ENCODE data around the gene PCSK7. TPM values are rescaled to one million over a fixed set of nuclear protein-coding genes. Genes with fewer than 3 reads are reported as not detected.

Gene PCSK7
- total RNA-seq, 1 experiment from 2014 or later, result 43.6 TPM

GRCh38 chr11:117157507-117157906 lies 74.4 kb downstream of the PCSK7 start:
- no TSS peak for BruUV-seq (replicated peaks)
- intact Hi-C loops (cut with micrococcal nuclease), result no loop called here
- Histone ChIP-seq H3K79me2 (ENCODE audit: low read length) (peaks cover 76% of the 10 kb centered on the region), H4K20me1 (ENCODE audit: low read length) (peaks cover 43% of the 10 kb centered on the region), H3K9ac (ENCODE audit: low read length) (no peak overlapping the region), H3K4me2 (ENCODE audit: low read length) (no peak overlapping the region), H3K36me3 (ENCODE audit: low read depth, low read length) (peaks cover 60% of the 10 kb centered on the region), H2AFZ (ENCODE audit: low read length) (no peak overlapping the region), H3K9me2 (replicated peaks; ENCODE audit: low read length) (no peaks in the 10 kb centered on the region), H3K9me3 (ENCODE audit: low read length) (no peaks in the 10 kb centered on the region), H3K4me1 (ENCODE audit: insufficient read depth, low read length) (no peaks in the 10 kb centered on the region), H3F3A (ENCODE audit: low read length, unreplicated experiment) (no peaks in the 10 kb centered on the region), H3K27ac (ENCODE audit: low read length) (no peak overlapping the region), H3K4me3 (ENCODE audit: low read length) (no peak overlapping the region), H3K27me3 (ENCODE audit: low read length) (no peaks in the 10 kb centered on the region)
- ATAC-seq (no peak), DNase-seq (no peak)
- ChIA-PET POLR2A (ENCODE audit: unreplicated experiment) (no interaction called here), CTCF (no interaction called here)
- TF ChIP-seq CTCF (conservative IDR thresholded peaks at IDR 0.05; ENCODE audit: low read depth, low read length) (no peak), EZH2phosphoT487 (IDR thresholded peaks at IDR 0.05; ENCODE audit: borderline replicate concordance, low read length) (no peak), EZH2 (IDR thresholded peaks at IDR 0.05; ENCODE audit: low read length, unreplicated experiment) (no peak)

DNA sequence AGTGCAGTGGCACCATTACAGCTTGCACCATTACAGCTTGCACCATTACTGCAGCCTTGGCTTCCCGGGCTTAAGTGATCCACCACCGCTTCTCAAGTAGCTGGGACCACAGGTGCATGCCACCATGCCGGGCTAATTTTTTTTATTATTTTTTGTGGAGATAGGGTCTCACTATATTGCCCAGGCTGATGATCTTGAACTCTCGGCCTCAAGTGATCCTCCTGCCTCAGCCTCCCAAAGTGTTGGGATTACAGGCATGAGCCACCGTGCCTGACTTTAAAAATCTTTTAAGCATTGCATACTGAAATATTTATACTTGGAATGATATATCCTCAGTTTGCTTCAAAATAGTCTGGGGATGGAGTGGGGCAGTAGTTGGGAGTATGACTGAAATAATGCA lies 77.4 kb downstream of the PCSK7 start:
- ATAC-seq (no peak), DNase-seq (no peak)
- H2AFZ ChIP-seq (ENCODE audit: low read length), result no peak overlapping the region
- H3K36me3 ChIP-seq (ENCODE audit: low read depth, low read length), result peaks cover 39% of the 10 kb centered on the region; the same call in 1 of the 2 replicates
- H3K4me1 ChIP-seq (ENCODE audit: insufficient read depth, low read length), result no peaks in the 10 kb centered on the region
- no peaks in the 10 kb centered on the region for H3K27me3 ChIP-seq (ENCODE audit: low read length)
- H3K9ac ChIP-seq (ENCODE audit: low read length), result no peak overlapping the region
- peaks cover 97% of the 10 kb centered on the region for H3K79me2 ChIP-seq (ENCODE audit: low read length)
- no peak overlapping the region for H3K4me2 ChIP-seq (ENCODE audit: low read length)
- no peak overlapping the region for H3K4me3 ChIP-seq (ENCODE audit: low read length)
- BruUV-seq (replicated peaks), result no TSS peak
- no peaks in the 10 kb centered on the region for H3K9me2 ChIP-seq (replicated peaks; ENCODE audit: low read length)
- no peaks in the 10 kb centered on the region for H3F3A ChIP-seq (ENCODE audit: low read length, unreplicated experiment)
- no peak overlapping the region for H3K27ac ChIP-seq (ENCODE audit: low read length)
- TF ChIP-seq CTCF (conservative IDR thresholded peaks at IDR 0.05; ENCODE audit: low read depth, low read length), result no peak
- no peak for TF ChIP-seq EZH2 (IDR thresholded peaks at IDR 0.05; ENCODE audit: low read length, unreplicated experiment)
- no peak for TF ChIP-seq EZH2phosphoT487 (IDR thresholded peaks at IDR 0.05; ENCODE audit: borderline replicate concordance, low read length)
- ChIA-PET POLR2A (ENCODE audit: unreplicated experiment) (no interaction called here), CTCF (no interaction called here)
- intact Hi-C loops (cut with micrococcal nuclease), result no loop called here
- H4K20me1 ChIP-seq (ENCODE audit: low read length), result peaks cover 64% of the 10 kb centered on the region
- H3K9me3 ChIP-seq (ENCODE audit: low read length), result no peaks in the 10 kb centered on the region

Other genes with a start within 250 kb of the PCSK7 start
- 14.5 and 17.4 TPM in 2 replicates for gene SIK3, start 133.6 kb downstream of the PCSK7 start, total RNA-seq (2014; rRNA removed)
- gene PAFAH1B2, start 87.8 kb downstream of the PCSK7 start, total RNA-seq (2014; rRNA removed), result 88.6 and 91.6 TPM in 2 replicates
- 13.6 and 22.7 TPM in 2 replicates for gene SIDT2, start 53.3 kb downstream of the PCSK7 start, total RNA-seq (2014; rRNA removed)
- 8.0 and 10.3 TPM in 2 replicates for gene TAGLN, start 32.7 kb downstream of the PCSK7 start, total RNA-seq (2014; rRNA removed)
- 7.4 TPM in 2 replicates for gene RNF214, start 598 bp upstream of the PCSK7 start, total RNA-seq (2014; rRNA removed)
- 3.6 and 3.7 TPM in 2 replicates for gene BACE1-AS, start 59.3 kb upstream of the PCSK7 start, total RNA-seq (2014; rRNA removed)
- 16.8 and 27.7 TPM in 2 replicates for gene BACE1, start 84.2 kb upstream of the PCSK7 start, total RNA-seq (2014; rRNA removed)
- 43.7 and 51.1 TPM in 2 replicates for gene CEP164, start 95.8 kb upstream of the PCSK7 start, total RNA-seq (2014; rRNA removed)